Left renal cortex interstitium (tissue), 4 donors: ENCODE results near the gene POGLUT2. TPM values are rescaled to one million over a fixed set of nuclear protein-coding genes. Genes with fewer than 3 reads are reported as not detected.
A peak's percentile ranks its signal among the peaks of the same experiment; 100 is the strongest.

Source experiments
- DNase-seq, 4 donors: peaks; one replicate each; pipeline ENCODE4 v3.0.0-alpha.2; 2013; ENCODE audit warnings: low read depth in 4 of 4, low spot score in 2 of 4, missing footprints in 1 of 4
- polyA plus RNA-seq, 4 donors: library from polyadenylated mRNA; unstranded; fragments of 120-200 nt; gene quantifications; one replicate each; pipeline ENCODE4 v1.2.1, GENCODE V29; 2013; ENCODE audit not compliant: insufficient read length in 4 of 4

POGLUT2 gene
- 10 to 100 TPM; 46.2 to 53.5 (median 47.6) TPM for polyA plus RNA-seq

DNA sequence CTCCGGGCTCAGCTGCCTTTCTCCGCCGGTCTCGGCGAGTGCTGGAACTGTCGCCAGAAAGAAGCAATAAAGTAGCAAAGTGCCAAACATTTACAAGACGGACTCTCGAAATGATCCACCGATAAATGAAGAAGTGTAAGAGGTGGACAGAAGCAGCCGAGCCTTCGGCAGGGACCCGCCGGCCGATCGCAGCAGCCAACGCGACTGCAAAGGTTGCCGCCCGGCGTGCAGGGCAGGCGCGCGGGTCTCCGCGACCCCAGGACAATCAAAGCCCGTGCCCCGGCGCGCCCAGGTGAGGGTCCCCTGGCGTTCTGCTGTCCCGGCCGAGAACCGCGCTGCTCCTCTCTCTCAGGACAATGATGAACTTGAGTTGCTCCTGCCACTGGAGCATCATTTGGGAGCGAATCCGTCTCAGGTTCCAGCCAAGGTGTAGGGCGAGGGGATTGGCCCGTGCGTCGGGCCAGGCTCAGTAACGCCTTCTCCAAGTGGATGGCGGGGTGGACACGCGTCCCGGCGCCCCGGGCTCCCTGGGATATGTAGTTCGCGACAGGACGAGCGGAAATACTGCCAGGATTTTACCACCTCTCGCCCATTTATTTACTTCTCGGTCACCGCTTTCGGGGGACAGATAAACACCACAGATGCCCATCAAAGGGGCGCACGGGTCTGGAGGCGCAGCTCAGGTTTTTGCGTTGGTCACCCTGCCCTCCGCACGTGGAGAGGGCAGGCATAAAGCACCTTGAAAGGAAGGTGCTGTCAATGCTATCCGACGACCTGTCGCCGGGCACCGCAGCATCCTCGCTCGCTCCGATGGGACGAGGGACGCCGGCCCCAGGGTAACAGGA is at the start of gene POGLUT2, which contains the start of gene BIVM:
POGLUT2 (minus strand) TSS at position 396 of the 845 bp plus-strand sequence; CDS start at position 90, 306 bp downstream.
BIVM (plus strand) TSS at position 539 of the 845 bp plus-strand sequence. CDS start 8,149 bp downstream, outside the sequence.
- DNase-seq: peak; percentile 69 to 91 (median 82)

DNA sequence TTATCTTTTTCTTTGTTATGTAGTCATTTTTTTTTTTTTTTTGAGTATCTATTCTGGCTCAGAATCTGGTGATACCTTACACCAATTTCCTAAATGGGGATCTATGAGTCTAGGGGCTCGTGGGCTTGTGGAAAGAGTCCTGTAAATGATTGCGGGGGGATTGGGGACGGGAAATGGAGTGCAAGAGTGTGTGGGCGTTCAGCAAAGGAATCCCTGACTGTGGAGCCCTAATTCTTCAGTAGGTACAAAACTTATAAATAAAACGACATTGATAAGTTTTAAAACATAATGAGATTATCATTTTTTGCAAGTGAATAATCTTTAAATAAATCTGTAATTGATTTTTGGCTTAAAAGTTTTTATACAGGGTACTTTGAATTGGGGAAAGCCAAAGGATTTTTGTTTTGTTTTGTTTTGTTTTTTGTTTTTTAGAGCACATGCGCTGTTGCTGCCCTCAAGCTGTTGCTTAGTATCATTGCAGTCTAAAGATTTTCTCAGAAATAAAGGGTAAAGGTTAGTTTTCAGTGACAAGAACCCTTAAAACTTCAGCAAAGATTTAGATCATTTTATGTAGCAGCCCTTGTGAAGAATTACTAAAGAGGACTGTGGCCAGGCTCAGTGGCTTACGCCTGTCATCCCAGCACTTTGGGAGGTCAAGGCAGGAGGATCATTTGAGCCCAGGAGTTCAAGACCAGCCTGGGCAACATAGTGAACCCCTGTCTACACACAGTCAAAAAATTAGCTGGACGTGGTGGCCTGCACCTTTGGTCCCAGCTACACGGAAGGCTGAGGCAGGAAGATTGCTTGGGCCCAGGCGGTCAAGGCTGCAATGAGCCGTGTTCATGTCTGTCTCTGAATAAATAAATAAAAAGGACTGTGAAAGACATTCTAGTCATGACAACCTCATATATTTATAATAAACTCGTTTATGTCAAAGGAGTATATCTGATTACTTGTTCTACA is 48.8 kb upstream of the POGLUT2 start:
- DNase-seq: peak; percentile 28 to 43 (median 32)

DNA sequence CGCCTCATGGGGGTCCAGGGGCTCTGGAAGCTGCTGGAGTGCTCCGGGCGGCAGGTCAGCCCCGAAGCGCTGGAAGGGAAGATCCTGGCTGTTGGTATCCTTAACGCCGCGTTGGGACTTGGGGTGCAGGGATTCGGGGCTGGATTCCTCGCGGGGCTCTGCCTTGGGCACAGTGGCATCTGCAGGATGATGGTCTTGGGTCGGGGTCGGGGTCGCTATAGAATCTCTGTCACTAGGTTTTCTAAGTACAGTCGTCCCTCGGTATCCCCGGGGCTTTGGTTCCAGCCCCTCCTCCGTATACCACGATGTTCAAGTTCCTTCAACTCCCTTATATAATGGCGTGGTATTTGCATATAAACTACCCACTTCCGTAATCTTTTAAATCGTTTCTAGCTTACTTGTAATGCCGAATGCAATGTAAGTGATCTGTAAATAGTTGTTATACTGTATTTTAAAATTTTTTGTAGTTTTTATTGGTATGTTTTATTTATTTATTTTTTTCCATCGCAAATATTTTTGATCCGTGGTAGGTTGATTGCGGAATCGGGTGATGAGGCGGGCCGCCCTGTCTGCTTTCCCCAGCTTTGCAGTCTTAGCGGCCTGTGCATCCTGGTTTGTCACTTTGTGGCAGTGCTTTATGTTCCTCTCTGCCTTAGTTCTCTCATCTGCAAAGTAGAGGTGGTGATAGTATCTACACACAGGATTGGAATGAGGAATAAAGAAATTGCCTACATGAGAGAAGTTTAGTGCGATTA is 47.7 kb upstream of the POGLUT2 start:
- peak; percentile 21 to 43 (median 23) for DNase-seq

GRCh38 chr13:102845630-102846260 is 47.0 kb upstream of the POGLUT2 start, which contains the start of gene ERCC5:
TSS of gene ERCC5 (plus strand) at chr13:102846032. CDS start at chr13:102846267, 235 bp downstream.
- peak; percentile 94 to 97 (median 96) for DNase-seq

GRCh38 chr13:102845289-102845629 is 46.5 kb upstream of the POGLUT2 start:
- DNase-seq: peak in 1 of 4 donors; percentile 15

DNA sequence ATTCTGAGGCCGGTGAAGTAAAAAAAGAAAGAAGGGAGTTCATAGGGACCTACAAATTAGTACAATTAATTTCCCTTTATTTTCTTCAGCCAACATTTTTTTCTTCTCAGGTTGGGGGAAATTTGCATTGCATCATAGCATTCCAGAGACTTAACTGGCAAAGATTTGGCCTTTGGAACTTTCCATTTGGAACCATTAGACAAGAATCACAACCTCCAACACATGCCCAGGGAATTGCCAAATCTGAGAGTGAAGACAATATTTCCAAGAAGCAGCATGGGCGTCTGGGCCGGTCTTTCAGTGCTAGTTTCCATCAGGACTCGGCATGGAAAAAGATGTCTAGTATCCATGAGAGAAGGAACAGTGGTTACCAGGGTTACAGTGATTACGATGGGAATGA is 40.7 kb upstream of the POGLUT2 start:
- no peak for DNase-seq

DNA sequence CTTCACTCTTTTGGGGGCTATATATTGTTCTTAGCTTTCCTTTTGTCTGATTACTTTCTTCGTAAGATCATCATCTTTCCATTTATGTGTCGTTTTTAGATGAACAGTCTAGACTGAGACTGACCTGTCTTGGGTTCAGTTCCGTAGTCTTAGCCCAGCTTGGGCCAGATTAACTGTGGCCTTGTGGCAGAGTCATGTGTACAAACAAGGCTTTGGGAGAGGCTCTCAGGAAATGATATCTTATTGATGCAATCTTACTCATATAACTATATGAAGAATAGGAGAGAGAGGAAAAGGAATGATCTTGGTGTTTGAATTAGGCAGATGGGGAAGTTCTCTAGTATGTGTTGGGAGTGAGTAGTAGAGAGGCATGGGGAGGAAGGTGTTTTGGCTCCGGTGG is 40.2 kb upstream of the POGLUT2 start:
- DNase-seq: no peak

DNA sequence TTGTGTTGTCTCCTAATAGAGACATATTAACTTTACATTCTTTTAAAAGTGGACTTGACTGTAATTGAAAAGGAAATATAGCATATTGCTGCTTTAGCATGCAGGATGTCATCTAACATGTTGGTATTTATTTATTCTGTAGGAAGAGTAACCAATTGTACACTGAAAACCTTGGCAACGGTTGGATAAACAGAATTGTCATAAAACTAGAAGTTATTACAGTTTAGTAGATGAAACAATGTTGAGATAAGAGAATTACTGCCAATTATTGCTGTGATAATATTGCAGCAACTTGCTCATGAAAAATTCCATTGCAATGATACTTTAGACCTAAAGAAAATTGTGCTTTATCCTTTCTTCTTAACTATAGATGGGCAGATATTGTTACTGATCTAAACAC is 39.5 kb upstream of the POGLUT2 start:
- DNase-seq: no peak

GRCh38 chr13:102836471-102836870 is 37.7 kb upstream of the POGLUT2 start:
- no peak for DNase-seq

GRCh38 chr13:102830646-102831045 is 31.9 kb upstream of the POGLUT2 start:
- DNase-seq: no peak

- no peak for DNase-seq
Observed at GRCh38 chr13:102825921-102826706, 27.3 kb upstream of the POGLUT2 start.

- no peak for DNase-seq
Observed at GRCh38 chr13:102825400-102825799, 26.6 kb upstream of the POGLUT2 start.

- peak in 1 of 4 donors; percentile 31 for DNase-seq
Observed at GRCh38 chr13:102817907-102818306, 19.1 kb upstream of the POGLUT2 start.

DNA sequence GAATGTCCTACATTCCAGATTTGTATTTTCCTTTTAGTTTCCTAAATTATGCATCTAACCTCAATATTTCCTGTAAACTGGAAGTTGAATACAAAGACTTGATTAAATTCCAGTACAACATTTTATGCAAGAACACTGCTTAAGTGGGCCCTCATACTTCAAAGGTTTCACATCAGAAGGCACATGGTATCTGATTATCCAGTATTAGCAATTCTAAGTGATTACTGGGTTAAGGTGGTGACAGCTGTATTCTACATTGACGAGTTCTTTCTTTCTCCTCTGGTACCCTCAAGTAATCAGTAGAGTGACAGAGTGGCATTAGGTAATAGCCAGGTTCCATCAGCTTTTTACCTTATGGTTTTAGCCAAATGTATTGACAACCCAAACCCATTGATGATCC is 18.5 kb upstream of the POGLUT2 start:
- no peak for DNase-seq

DNA sequence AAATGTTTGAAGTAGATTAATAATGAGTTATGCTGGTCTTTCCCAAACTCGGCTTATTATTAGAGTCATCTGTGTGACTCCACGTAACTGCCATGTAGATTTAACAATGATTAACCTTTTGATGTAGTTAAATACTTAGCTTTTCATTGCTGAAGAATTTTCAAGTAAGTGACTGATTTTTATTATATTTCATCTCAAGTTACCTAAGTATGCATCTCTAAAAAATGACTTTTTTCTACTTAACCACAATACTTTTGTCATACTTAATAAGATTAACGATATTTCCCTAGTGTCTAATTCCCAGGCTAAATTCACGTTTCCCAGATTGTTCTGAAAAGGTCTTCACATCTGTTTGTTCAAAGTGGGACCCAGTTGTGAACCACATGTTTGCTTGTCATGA is 17.9 kb upstream of the POGLUT2 start:
- no peak for DNase-seq

DNA sequence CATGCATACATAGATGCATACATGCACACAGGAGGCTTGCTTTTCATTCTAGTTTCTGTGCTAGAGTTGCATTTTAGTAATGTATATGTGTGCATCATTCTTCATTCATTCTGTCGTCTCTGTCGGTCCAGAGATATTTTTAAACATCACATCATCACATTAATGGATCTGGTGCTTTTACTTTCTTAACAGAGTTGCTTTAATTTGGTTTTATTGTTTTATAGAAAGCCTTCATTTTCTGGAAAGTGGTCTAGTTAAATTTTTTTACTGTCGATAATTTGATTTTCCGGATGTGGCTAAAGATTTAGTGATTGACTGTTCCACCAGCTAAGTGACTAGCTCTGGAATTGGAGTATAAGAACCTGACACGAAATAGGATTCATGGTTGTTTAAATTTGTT is 17.0 kb upstream of the POGLUT2 start:
- DNase-seq: no peak

DNA sequence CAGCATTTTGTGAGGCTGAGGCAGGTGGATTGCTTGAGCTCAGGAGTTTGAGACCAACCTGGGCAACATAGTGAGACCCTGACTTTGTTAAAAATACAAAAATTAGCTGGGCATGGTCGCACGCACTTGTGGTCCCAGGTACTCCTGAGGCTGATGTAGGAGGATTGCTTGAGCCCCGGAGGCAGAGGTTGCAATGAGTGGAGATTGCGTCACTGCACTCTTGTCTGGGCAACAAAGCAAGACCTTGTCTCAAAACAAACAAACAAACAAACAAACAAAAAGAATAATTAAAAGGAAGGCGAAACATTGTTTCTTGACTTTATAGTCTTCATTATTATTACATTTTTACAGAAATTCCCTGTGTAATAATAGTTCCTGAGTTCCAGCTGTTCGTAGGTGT is 16.0 kb upstream of the POGLUT2 start:
- DNase-seq: no peak

DNA sequence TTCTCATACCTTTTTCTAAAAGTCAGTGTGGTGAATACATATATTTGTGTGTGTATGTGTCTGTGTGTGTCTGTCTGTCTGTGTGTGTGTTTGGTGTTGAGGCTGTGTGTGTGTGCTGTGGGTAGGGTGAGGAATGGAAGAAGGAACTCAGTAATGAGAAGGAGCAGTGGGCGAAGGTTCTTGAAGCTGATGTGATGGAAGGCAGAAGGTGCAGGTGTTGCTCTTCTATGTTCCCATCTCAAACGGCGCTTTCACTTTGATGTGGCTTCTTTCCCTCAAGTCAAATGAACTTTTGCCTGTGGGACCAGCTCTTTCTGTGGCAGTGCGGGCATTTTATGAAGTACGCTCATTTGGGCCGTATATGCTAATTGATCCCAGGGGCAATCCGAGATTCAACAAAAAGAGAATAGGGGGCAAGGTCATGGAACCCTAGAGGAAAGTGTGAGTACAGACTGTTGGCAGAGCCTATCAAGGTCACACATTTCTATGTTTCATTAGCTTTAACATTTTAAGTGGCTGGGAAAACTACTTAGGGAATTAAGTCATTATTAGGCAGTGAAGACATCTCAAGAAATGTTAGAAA is 15.3 kb upstream of the POGLUT2 start:
- DNase-seq: no peak
